A549 treated with DMSO at 1 μM for 4 hours (cell line): Measurements from ENCODE around the gene PLLP. TPM values are rescaled to one million over a fixed set of nuclear protein-coding genes. Genes with fewer than 3 reads are reported as not detected.

Source experiments
- total RNA-seq: library from RNA; stranded (reverse); fragments of 200-300 nt; extraction: Qiagen RNA extraction; gene quantifications from 5 replicates; pipeline ENCODE4 v1.2.3, GENCODE V29; 2022; ENCODE audit warnings: low read depth

Gene PLLP
- total RNA-seq: 1.3 to 2.1 TPM (median 1.6 TPM) in 5 replicates

DNA sequence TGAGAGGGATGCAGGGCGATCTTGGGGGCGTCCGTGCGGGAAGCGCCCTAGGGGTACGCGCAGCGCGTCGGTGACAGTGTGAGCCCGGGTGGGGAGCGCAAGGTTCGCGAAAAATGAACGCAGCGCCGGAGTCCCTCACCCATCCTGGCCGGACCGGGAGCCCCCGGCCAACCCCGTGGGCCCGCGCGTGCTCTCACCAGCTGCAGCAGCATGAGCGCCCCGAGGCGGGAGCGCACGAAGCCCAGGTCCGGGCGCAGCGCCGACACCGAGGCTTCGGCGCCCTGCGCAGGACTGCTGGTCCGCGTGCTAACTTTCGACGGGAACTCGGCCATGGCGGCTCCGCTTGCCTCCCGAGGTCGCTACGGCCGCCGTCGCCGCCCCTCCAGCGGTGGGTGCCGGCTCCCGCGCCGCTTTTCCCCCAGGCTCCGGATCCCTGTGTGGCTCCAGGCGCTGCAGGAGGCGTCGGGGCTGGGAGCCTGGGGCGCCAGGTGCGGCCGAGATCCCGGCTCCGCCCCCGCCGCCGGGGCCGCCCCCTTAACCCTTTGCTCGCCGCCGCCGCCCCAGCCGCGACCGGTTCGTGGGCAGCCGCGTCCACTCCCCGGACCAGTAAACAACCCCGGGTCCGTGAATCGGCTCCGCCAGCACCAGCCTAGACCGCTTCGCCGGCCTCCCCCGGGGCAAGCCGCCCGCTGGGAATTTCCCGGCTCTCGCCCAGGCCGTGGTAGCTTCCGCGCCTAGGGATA is at the start of gene PLLP:
TSS of gene PLLP (minus strand) at position 464 of the 743 bp plus-strand sequence. CDS start at position 332, 132 bp downstream.

DNA sequence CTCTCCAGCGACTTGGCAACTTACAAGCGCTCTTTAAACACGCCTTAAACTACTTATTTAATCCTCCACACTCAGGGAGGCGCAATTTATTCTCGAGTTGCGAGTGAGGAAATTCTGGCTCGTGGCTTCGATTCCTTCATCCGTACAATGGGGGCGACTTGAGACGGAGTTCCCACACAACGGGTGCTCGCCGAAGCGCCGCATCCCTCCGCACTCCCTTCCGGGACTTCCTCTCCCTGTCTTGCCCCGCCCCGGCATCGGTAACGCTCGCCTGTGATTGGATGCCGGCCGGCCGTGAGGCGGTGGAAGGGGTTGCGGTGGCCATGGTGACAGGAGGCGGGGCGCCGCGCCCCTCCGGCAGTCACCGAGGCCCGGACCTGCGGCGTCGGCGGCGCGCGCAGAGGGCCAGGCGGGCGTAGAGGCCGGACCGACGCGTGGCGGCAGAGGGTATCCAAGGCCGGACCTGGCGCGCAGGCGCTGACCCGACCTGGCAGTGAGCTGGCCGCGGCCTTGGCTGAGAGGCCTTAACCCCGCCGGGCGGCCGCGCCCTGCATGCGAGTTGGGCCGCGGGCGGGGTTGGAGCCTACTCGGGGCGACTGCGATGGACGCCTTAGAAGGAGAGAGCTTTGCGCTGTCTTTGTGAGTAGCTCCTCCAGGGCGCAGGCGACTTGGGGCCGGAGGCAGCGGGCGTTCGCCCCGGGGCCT is 39.6 kb downstream of the PLLP start, which contains the start of gene ARL2BP:
TSS of gene ARL2BP (plus strand) at position 493 of the 705 bp plus-strand sequence. CDS start at position 602, 109 bp downstream.

Other genes starting within 250 kb of the PLLP start
- gene CPNE2, start 192.1 kb downstream of the PLLP start, total RNA-seq: 39.3 to 49.2 TPM (median 42.1 TPM) in 5 replicates
- 86.7 to 100 TPM (median 92.5 TPM) in 5 replicates for gene PSME3IP1, start 98.6 kb downstream of the PLLP start, total RNA-seq
- gene RSPRY1, start 98.3 kb downstream of the PLLP start, total RNA-seq: 26.4 to 32.0 TPM (median 28.1 TPM) in 5 replicates
- 63.6 to 82.8 TPM (median 73.3 TPM) in 5 replicates for gene ARL2BP, start 39.4 kb downstream of the PLLP start, total RNA-seq
- gene CCL22, start 74.1 kb upstream of the PLLP start, total RNA-seq: 0.06 to 0.08 TPM (median 0.07 TPM) in 4 of 5 replicates, not detected in the other
- 0.04 to 0.32 TPM (median 0.10 TPM) in 4 of 5 replicates, not detected in the other for gene CX3CL1, start 87.8 kb upstream of the PLLP start, total RNA-seq
- gene CCL17, start 120.1 kb upstream of the PLLP start, total RNA-seq: not detected in 5 replicates
- 68.9 to 89.6 TPM (median 73.2 TPM) in 5 replicates for gene CIAPIN1, start 162.7 kb upstream of the PLLP start, total RNA-seq
- gene COQ9, start 162.8 kb upstream of the PLLP start, total RNA-seq: 38.1 to 53.6 TPM (median 51.3 TPM) in 5 replicates
- gene POLR2C, start 178.0 kb upstream of the PLLP start, total RNA-seq: 106 to 173 TPM (median 107 TPM) in 5 replicates
- 33.4 to 45.4 TPM (median 42.6 TPM) in 5 replicates for gene DOK4, start 201.8 kb upstream of the PLLP start, total RNA-seq